IMR-90 (cell line): Measurements from ENCODE around the gene VPS26B. TPM values are rescaled to one million over a fixed set of nuclear protein-coding genes. Genes with fewer than 3 reads are reported as not detected.

ENCODE experiments used
- ATAC-seq: fragments of 200-7000 bp; cut with Tn5 transposase; 2 replicates; pipeline ENCODE4 v1.9.1; 2020; ENCODE audit warnings: low read depth, mild to moderate bottlenecking, moderate library complexity
- BruUV-seq: library from RNA; stranded (reverse); fragments of 400-500 nt; replicated peaks from 2 replicates; lab custom pipeline; 2021; lab: Mats Ljungman, UMichigan
- CTCF ChIA-PET: fragments of 300-600 bp; formaldehyde crosslinking; extraction: SDS; loops from one replicate; lab custom pipeline; 2021; ENCODE audit warnings: antibody characterized with exemption; lab: Yijun Ruan, JAX
- POLR2A ChIA-PET: fragments of 300-600 bp; sonication (Branson Sonifier 250); formaldehyde crosslinking; loops from one replicate; lab custom pipeline; 2022; ENCODE audit warnings: antibody characterized with exemption; ENCODE audit not compliant: unreplicated experiment; lab: Charles Lee
- DNase-seq: peaks from one replicate; pipeline ENCODE4 v3.0.0; 2013
- H2AFZ ChIP-seq: replicated peaks from 2 replicates; pipeline ENCODE3; 2013; ENCODE audit warnings: low read length, mild to moderate bottlenecking; ENCODE audit not compliant: poor library complexity
- H2AK5ac ChIP-seq: 2 replicates; pipeline ENCODE4 v1.6.1; 2013; ENCODE audit warnings: low read depth, low read length, inconsistent platforms
- H2AK9ac ChIP-seq: replicated peaks from 2 replicates; pipeline ENCODE3; 2013; ENCODE audit warnings: mild to moderate bottlenecking, low read depth, low read length, moderate library complexity; ENCODE audit not compliant: poor library complexity
- H2BK120ac ChIP-seq: 2 replicates; pipeline ENCODE4 v1.6.1; 2013; ENCODE audit warnings: low read depth, low read length, inconsistent platforms
- H2BK15ac ChIP-seq: 3 replicates; pipeline ENCODE4 v1.6.1; 2013; ENCODE audit warnings: low read depth, low read length, inconsistent platforms
- H2BK20ac ChIP-seq: 2 replicates; pipeline ENCODE4 v1.6.1; 2013; ENCODE audit warnings: low read depth, mild to moderate bottlenecking, inconsistent platforms, low read length, moderate library complexity
- H2BK5ac ChIP-seq: 2 replicates; pipeline ENCODE4 v1.6.1; 2013; ENCODE audit warnings: mild to moderate bottlenecking, low read depth, low read length, inconsistent platforms; ENCODE audit not compliant: poor library complexity, severe bottlenecking
- H3K14ac ChIP-seq: replicated peaks from 2 replicates; pipeline ENCODE4 v1.6.1; 2013; ENCODE audit warnings: low read depth, low read length, inconsistent platforms
- H3K18ac ChIP-seq: 2 replicates; pipeline ENCODE4 v1.6.1; 2013; ENCODE audit warnings: low read depth, low read length, control low read depth
- H3K23ac ChIP-seq: 2 replicates; pipeline ENCODE4 v1.6.1; 2013; ENCODE audit warnings: low read depth, low read length, inconsistent platforms
- H3K27ac ChIP-seq: 2 replicates; pipeline ENCODE4 v1.5.1; 2013; ENCODE audit warnings: mild to moderate bottlenecking, control low read depth, low read length; ENCODE audit not compliant: insufficient read depth
- H3K27me3 ChIP-seq: 2 replicates; pipeline ENCODE4 v1.6.1; 2013; ENCODE audit warnings: low read length; ENCODE audit not compliant: control insufficient read depth, insufficient read depth
- H3K36me3 ChIP-seq: 2 replicates; pipeline ENCODE4 v1.6.1; 2013; ENCODE audit warnings: low read length, mixed read lengths; ENCODE audit not compliant: control insufficient read depth, insufficient read depth
- H3K4ac ChIP-seq: 2 replicates; pipeline ENCODE4 v1.6.1; 2013; ENCODE audit warnings: low read depth, low read length, inconsistent platforms
- H3K4me1 ChIP-seq: 2 replicates; pipeline ENCODE4 v1.6.1; 2013; ENCODE audit warnings: low read length, mixed read lengths; ENCODE audit not compliant: control insufficient read depth, insufficient read depth
- H3K4me2 ChIP-seq: 2 replicates; pipeline ENCODE4 v1.6.1; 2013; ENCODE audit warnings: low read depth, mild to moderate bottlenecking, control low read depth, low read length, moderate library complexity
- H3K4me3 ChIP-seq: 2 replicates; pipeline ENCODE4 v1.5.1; 2013; ENCODE audit warnings: low read depth, mild to moderate bottlenecking, control low read depth, low read length, moderate library complexity; ENCODE audit not compliant: insufficient read depth
- H3K56ac ChIP-seq: 2 replicates; pipeline ENCODE4 v1.6.1; 2013; ENCODE audit warnings: low read length, inconsistent platforms; ENCODE audit not compliant: insufficient read depth; ENCODE audit errors: extremely low read depth
- H3K79me1 ChIP-seq, 2 experiments: 2 replicates each; pipeline ENCODE4 v1.6.1; 2013; ENCODE audit warnings: low read length in 2 of 2, inconsistent platforms in 1 of 2, low read depth in 1 of 2
- H3K9ac ChIP-seq: 2 replicates; pipeline ENCODE4 v1.6.1; 2013; ENCODE audit warnings: low read depth, low read length, control low read depth
- H3K9me1 ChIP-seq: 2 replicates; pipeline ENCODE4 v1.6.1; 2013; ENCODE audit warnings: low read length, inconsistent platforms; ENCODE audit not compliant: insufficient read depth
- H3K9me3 ChIP-seq: 2 replicates; pipeline ENCODE4 v1.6.1; 2013; ENCODE audit warnings: low read length; ENCODE audit not compliant: control insufficient read depth, insufficient read depth
- H4K20me1 ChIP-seq: 2 replicates; pipeline ENCODE4 v1.6.1; 2013; ENCODE audit warnings: low read length, inconsistent platforms; ENCODE audit not compliant: insufficient read depth
- H4K5ac ChIP-seq: 2 replicates; pipeline ENCODE4 v1.6.1; 2013; ENCODE audit warnings: mild to moderate bottlenecking, low read depth, low read length, control low read depth
- H4K8ac ChIP-seq, 2 experiments: 2 replicates each; pipeline ENCODE4 v1.6.1; 2013; ENCODE audit warnings: low read depth in 2 of 2, low read length in 2 of 2, control low read depth in 1 of 2, inconsistent platforms in 1 of 2
- H4K91ac ChIP-seq: 2 replicates; pipeline ENCODE4 v1.6.1; 2013; ENCODE audit warnings: low read depth, low read length, inconsistent platforms; ENCODE audit not compliant: insufficient read depth
- BHLHE40 ChIP-seq: fragments of 150-350 bp; IDR thresholded peaks from 2 replicates; pipeline ENCODE4 v1.6.1; 2016; ENCODE audit warnings: mild to moderate bottlenecking, low read depth, low read length
- CEBPB ChIP-seq: IDR thresholded peaks from 2 replicates; pipeline ENCODE4 v1.6.1; 2012; ENCODE audit warnings: low read depth, low read length, improper control_type of control experiment
- CHD1 ChIP-seq: IDR thresholded peaks from 2 replicates; pipeline ENCODE4 v1.6.1; 2012; ENCODE audit warnings: low read depth, low read length, improper control_type of control experiment
- FOS ChIP-seq: fragments of 150-350 bp; IDR thresholded peaks from 2 replicates; pipeline ENCODE4 v1.6.1; 2016; ENCODE audit warnings: low read depth, low read length
- MAFK ChIP-seq: IDR thresholded peaks from 2 replicates; pipeline ENCODE4 v1.6.1; 2012; ENCODE audit warnings: low read depth, low read length, improper control_type of control experiment
- MAZ ChIP-seq: IDR thresholded peaks from 2 replicates; pipeline ENCODE4 v1.6.1; 2012; ENCODE audit warnings: low read depth, mild to moderate bottlenecking, low read length, improper control_type of control experiment, moderate library complexity, borderline replicate concordance
- NFE2L2 ChIP-seq: fragments of 150-350 bp; IDR thresholded peaks from 2 replicates; pipeline ENCODE4 v1.6.1; 2016; ENCODE audit warnings: low read depth, mild to moderate bottlenecking, low read length
- POLR2A ChIP-seq: IDR thresholded peaks from 2 replicates; pipeline ENCODE4 v1.6.1; 2012; ENCODE audit warnings: mild to moderate bottlenecking, low read depth, low read length
- RAD21 ChIP-seq: IDR thresholded peaks from 2 replicates; pipeline ENCODE4 v1.6.1; 2012; ENCODE audit warnings: low read length, improper control_type of control experiment
- RFX5 ChIP-seq: IDR thresholded peaks from 2 replicates; pipeline ENCODE4 v1.8.0; 2012; ENCODE audit warnings: low read depth, mild to moderate bottlenecking, low read length, moderate library complexity
- SMC3 ChIP-seq: fragments of 150-350 bp; IDR thresholded peaks from 2 replicates; pipeline ENCODE4 v1.6.1; 2016; ENCODE audit warnings: low read depth, mild to moderate bottlenecking, antibody characterized with exemption, low read length, moderate library complexity
- USF2 ChIP-seq: fragments of 150-350 bp; IDR thresholded peaks from 2 replicates; pipeline ENCODE4 v1.6.1; 2017; ENCODE audit warnings: mild to moderate bottlenecking, antibody characterized with exemption, low read length, low read depth
- WGBS, 2 experiments: methylation state at CpG; one replicate each; pipeline versions ENCODE4 v1.1.5 to v1.1.7; 2013; ENCODE audit warnings: missing lambda C conversion rate in 2 of 2; ENCODE audit not compliant: insufficient read length in 1 of 2; ENCODE audit errors: extremely low coverage in 2 of 2; 5-methylcytosine and 5-hydroxymethylcytosine counted together
- dilution Hi-C: fragments of 300-500 bp; cut with HindIII; formaldehyde crosslinking; loops from one replicate; pipeline ENCODE4 v1.14.3; 2018; ENCODE audit warnings: low sequenced_read_pairs; ENCODE audit not compliant: unreplicated experiment
- in situ Hi-C: fragments of 300-500 bp; cut with MboI; formaldehyde crosslinking; loops from 3 replicates; pipeline ENCODE4 v1.14.3; 2019; ENCODE audit warnings: low sequenced_read_pairs, inconsistent platforms, mixed read lengths
- intact Hi-C: fragments of 100-400 bp; cut with micrococcal nuclease; formaldehyde crosslinking; loops from 2 replicates; pipeline ENCODE4 v1.10.0; 2022
- polyA plus RNA-seq, 3 experiments: library from polyadenylated mRNA; depleted of rRNA; stranded (reverse); fragments of >200 nt; gene quantifications; 2 replicates each; pipeline ENCODE4 v1.2.3, GENCODE V29; 2012; ENCODE audit warnings: low replicate concordance in 1 of 3
- total RNA-seq: library from RNA; depleted of rRNA; stranded (reverse); fragments of >200 nt; gene quantifications from 2 replicates; pipeline ENCODE4 v1.2.3, GENCODE V29; 2012
- TF ChIP-seq, protein P1 (sequence below): conservative IDR thresholded peaks from 2 replicates; pipeline ENCODE4 v1.5.1; 2012; ENCODE audit warnings: mild to moderate bottlenecking, low read depth, low read length, improper control_type of control experiment

The VPS26B gene
- total and polyA plus RNA-seq, 2 of the 4 experiments (the other 2 are of a cell fraction): 41.6 to 51.1 TPM

- in situ Hi-C loops: no loop called here
- TF ChIP-seq CHD1 (no peak), NFE2L2 (no peak), FOS (no peak), BHLHE40 (no peak), MAFK (no peak), CEBPB (no peak), RFX5 (no peak), SMC3 (no peak), RAD21 (no peak), USF2 (no peak), POLR2A (no peak), MAZ (no peak)
- TF ChIP-seq, protein P1, sequence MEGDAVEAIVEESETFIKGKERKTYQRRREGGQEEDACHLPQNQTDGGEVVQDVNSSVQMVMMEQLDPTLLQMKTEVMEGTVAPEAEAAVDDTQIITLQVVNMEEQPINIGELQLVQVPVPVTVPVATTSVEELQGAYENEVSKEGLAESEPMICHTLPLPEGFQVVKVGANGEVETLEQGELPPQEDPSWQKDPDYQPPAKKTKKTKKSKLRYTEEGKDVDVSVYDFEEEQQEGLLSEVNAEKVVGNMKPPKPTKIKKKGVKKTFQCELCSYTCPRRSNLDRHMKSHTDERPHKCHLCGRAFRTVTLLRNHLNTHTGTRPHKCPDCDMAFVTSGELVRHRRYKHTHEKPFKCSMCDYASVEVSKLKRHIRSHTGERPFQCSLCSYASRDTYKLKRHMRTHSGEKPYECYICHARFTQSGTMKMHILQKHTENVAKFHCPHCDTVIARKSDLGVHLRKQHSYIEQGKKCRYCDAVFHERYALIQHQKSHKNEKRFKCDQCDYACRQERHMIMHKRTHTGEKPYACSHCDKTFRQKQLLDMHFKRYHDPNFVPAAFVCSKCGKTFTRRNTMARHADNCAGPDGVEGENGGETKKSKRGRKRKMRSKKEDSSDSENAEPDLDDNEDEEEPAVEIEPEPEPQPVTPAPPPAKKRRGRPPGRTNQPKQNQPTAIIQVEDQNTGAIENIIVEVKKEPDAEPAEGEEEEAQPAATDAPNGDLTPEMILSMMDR: no peak
- dilution Hi-C loops: no loop called here
- DNase-seq: no peak
- H3K4ac ChIP-seq: no peak overlapping the region
- H3K4me1 ChIP-seq: peaks cover 1% of the 10 kb centered on the region; the same call in 1 of the 2 replicates
- peaks cover 46% of the 10 kb centered on the region for H3K27me3 ChIP-seq
- no peak overlapping the region for H4K91ac ChIP-seq
- H3K23ac ChIP-seq: no peak overlapping the region
- H2BK5ac ChIP-seq: no peak overlapping the region
- no CpG with 5 or more reads among the region's 4 CpGs for WGBS, 2 experiments
- BruUV-seq: no TSS peak
- no peak overlapping the region for H2BK20ac ChIP-seq
- H3K9me1 ChIP-seq: no peaks in the 10 kb centered on the region
- no peak overlapping the region for H3K18ac ChIP-seq
- peaks cover 9% of the 10 kb centered on the region for H3K9me3 ChIP-seq
- ChIA-PET POLR2A (interaction anchor here (0.5 kb wide), 1 partner anchor 879 kb away, joined by 3 read pairs; no protein-coding TSS in a partner anchor), CTCF (no interaction called here)
- no peak overlapping the region for H2BK15ac ChIP-seq
- H2AFZ ChIP-seq: no peak overlapping the region
- H2AK9ac ChIP-seq: no peak overlapping the region
- no peak overlapping the region for H3K9ac ChIP-seq
- intact Hi-C loops: no loop called here
- no peak overlapping the region for H3K4me2 ChIP-seq
- ATAC-seq: no peak
- no peak overlapping the region for H4K5ac ChIP-seq
- H3K36me3 ChIP-seq: no peaks in the 10 kb centered on the region
- H3K56ac ChIP-seq: no peak overlapping the region
- H4K8ac ChIP-seq: no peak overlapping the region
- H3K14ac ChIP-seq: no peak overlapping the region
- no peak overlapping the region for H2BK120ac ChIP-seq
- no peaks in the 10 kb centered on the region for H3K79me1 ChIP-seq
- H3K4me3 ChIP-seq: no peak overlapping the region
- H4K20me1 ChIP-seq: no peaks in the 10 kb centered on the region
- no peak overlapping the region for H3K27ac ChIP-seq
- H2AK5ac ChIP-seq: no peak overlapping the region
Observed at GRCh38 chr11:134278356-134278755, 53.9 kb downstream of the VPS26B start.
